ENCODE measurements around the gene PAIP2B.

- TF ChIP-seq LEF1 (IDR thresholded peaks at IDR 0.05; ENCODE audit: borderline replicate concordance) (no peak), CTBP1 (IDR thresholded peaks at IDR 0.05; ENCODE audit: borderline replicate concordance) (no peak), FOXA1 (IDR thresholded peaks at IDR 0.05) (no peak), PKNOX1 (IDR thresholded peaks at IDR 0.05) (no peak)
Measured at GRCh38 chr2:71261534-71261933, 34.6 kb upstream of the PAIP2B start.

All from HEK293T (cell line).